CD4-positive, alpha-beta T cell treated with Interleukin-6 at 100 ng/mL for 8 hours (primary cell): ENCODE results near the gene E2F3.

Source experiments
- DNase-seq: peaks from one replicate; pipeline ENCODE4 v3.0.0-alpha.2; 2020; ENCODE audit warnings: mixed read lengths, low spot score

Gene E2F3

GRCh38 chr6:20533746-20534294 lies 132.1 kb downstream of the E2F3 start:
- no peak for DNase-seq

GRCh38 chr6:20534295-20535262 lies 132.9 kb downstream of the E2F3 start, which contains the start of gene CDKAL1:
CDKAL1 (plus strand) TSS chr6:20534457; CDS start chr6:20546351, 11,894 bp downstream.
- peak; percentile 87 for DNase-seq

- no peak for DNase-seq
These were observed 136.5 kb downstream of the E2F3 start for GRCh38 chr6:20538131-20538662.

DNA sequence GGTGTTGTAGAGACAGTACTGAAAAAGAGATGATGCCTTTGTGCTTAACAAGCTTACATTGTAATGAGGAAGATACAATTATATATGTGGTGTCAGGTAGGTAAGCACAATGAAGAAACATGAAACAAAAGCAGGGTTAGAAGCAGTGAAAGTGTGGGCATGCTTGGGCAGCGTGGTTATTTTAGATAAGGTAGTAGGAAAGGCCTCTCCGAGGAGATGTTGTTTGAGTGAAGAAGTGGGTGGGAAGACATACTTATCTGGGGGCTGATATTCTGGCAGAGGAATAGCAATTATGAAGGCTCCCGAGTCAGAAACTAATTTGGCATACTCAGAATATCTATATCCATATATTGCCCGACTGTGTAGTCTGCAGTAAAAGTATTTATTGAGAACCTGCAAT lies 137.2 kb downstream of the E2F3 start:
- no peak for DNase-seq

DNA sequence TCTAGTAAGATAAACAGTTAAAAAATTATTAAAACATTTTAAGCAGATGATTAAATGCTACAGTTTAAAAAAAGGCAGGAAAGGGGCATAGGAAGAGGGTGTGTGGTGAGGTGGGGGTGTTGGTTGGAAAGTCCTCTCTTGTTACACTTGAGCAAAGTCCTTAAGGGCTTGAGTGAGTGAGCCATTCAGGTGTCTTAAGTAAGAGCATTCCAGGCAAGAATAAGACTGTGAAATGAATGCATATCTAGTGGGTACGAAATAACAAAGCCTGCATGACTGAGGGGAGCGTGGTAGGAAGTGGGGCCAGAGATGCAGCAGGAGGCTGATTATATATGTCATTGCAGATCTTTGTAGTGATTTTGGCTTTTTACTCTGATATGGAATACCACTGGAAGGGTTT lies 137.7 kb downstream of the E2F3 start:
- no peak for DNase-seq

DNA sequence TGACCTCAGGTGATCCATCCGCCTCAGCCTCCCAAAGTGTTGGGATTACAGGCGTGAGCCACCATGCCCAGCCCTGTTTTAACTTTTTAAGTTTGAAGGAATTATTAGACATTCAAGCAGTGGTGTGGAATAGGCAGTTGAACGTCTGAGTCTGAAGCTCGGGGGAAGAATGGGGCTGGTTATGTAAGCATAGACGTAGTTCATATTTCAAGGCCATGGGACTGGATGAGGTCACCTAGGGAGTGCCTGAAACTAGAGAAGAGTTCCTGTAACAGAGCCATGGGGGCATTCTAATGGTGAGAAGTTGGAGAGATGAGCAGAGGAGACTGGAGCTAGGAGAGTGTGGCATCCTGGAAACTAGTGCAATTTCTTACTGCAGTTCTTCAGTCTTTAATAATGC lies 139.0 kb downstream of the E2F3 start:
- no peak for DNase-seq

DNA sequence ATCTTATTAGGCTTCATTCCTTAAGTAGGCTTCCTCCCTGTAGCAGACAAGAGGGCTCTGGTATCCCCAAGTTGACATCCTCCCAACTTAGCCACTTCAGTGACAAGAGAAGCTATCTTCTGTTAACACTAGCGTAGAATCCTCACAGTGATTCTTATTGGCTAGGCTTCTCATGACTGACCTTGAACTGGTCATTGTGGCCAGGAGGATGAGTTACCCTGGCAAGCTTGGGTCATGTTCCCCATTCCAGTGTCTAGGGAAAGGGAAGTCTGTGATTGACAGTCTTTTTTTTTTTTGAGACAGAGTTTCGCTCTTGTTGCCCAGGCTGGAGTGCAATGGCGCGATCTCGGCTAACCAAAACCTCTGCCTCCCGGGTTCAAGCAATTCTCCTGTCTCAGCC lies 139.7 kb downstream of the E2F3 start:
- DNase-seq = no peak

- no peak for DNase-seq
These were observed 141.4 kb downstream of the E2F3 start for GRCh38 chr6:20542927-20543602.
